Kidney (tissue), 14 donors: Measurements from ENCODE around the gene TPM3. TPM values are rescaled to one million over a fixed set of nuclear protein-coding genes. Genes with fewer than 3 reads are reported as not detected.

ENCODE experiments used
- DNase-seq, 5 donors: peaks; one replicate each; pipeline ENCODE4 v3.0.0-alpha.2; 2013 to 2020
- FAIRE-seq: peaks from 2 replicates; lab custom pipeline; 2012; peaks lifted over from hg19 to GRCh38; lab: Jason Lieb, UNC
- H3K27ac ChIP-seq, 2 donors: one replicate each; pipeline ENCODE4 v1.7.0; 2013; ENCODE audit warnings: low read depth in 2 of 2, low read length in 2 of 2, inconsistent platforms in 1 of 2
- H3K27me3 ChIP-seq: one replicate; pipeline ENCODE4 v1.7.1; 2013; ENCODE audit warnings: low read length, inconsistent platforms; ENCODE audit not compliant: control insufficient read depth, insufficient read depth
- H3K36me3 ChIP-seq, 3 donors: one replicate each; pipeline versions ENCODE4 v1.7.0 to v1.7.1; 2013; ENCODE audit warnings: low read length in 3 of 3, control low read depth in 1 of 3, inconsistent platforms in 1 of 3; ENCODE audit not compliant: insufficient read depth in 3 of 3, control insufficient read depth in 2 of 3
- H3K4me1 ChIP-seq, 3 donors: one replicate each; pipeline versions ENCODE4 v1.7.0 to v1.7.1; 2013; ENCODE audit warnings: low read length in 3 of 3, inconsistent platforms in 1 of 3, low read depth in 1 of 3; ENCODE audit not compliant: control insufficient read depth in 2 of 3, insufficient read depth in 2 of 3
- H3K4me3 ChIP-seq, 3 donors: one replicate each; pipeline versions ENCODE4 v1.7.0 to v1.8.1; 2013; ENCODE audit warnings: low read length in 3 of 3, control low read depth in 1 of 3, inconsistent platforms in 1 of 3
- H3K9ac ChIP-seq, 3 donors: one replicate each; pipeline versions ENCODE4 v1.7.0 to v1.7.1; 2013; ENCODE audit warnings: low read length in 3 of 3, control low read depth in 1 of 3, inconsistent platforms in 1 of 3
- H3K9me3 ChIP-seq, 3 donors: one replicate each; pipeline versions ENCODE4 v1.7.0 to v1.7.1; 2013; ENCODE audit warnings: low read length in 3 of 3, control low read depth in 1 of 3, inconsistent platforms in 1 of 3; ENCODE audit not compliant: control insufficient read depth in 2 of 3, insufficient read depth in 1 of 3
- intact Hi-C: fragments of 100-400 bp; cut with DNase I; formaldehyde crosslinking; loops from one replicate; pipeline ENCODE4 v1.11.1; 2022
- polyA plus RNA-seq: library from polyadenylated mRNA; stranded (reverse); fragments of 350-450 nt; fragmentation: Illumina TruSeq; extraction: RNeasy Lipid Tissue Mini Kit (QIAGEN cat#74804); gene quantifications from one replicate; pipeline ENCODE4 v1.2.3, GENCODE V29; 2014; ENCODE audit warnings: low read depth, low replicate concordance; ENCODE audit not compliant: insufficient read depth
- total RNA-seq: library from RNA; stranded (reverse); fragmentation: NEBNext Ultra II Directional; extraction: Animal tissue kit (Norgen Biotek cat#: 25700); gene quantifications from one replicate; pipeline ENCODE4 v1.2.1, GENCODE V29; 2021
- TF ChIP-seq, protein P1 (sequence below): IDR thresholded peaks from 3 replicates; pipeline ENCODE4 v1.5.1; 2012; ENCODE audit warnings: mild to moderate bottlenecking, moderate library complexity, borderline replicate concordance; ENCODE audit not compliant: insufficient read depth; ENCODE audit errors: extremely low read depth
- donor health status: control.
- donor health status: control.
- donor health status: control.
- donor health status: control.
- donor health status: control.
- donor health status: DM: yes; HTN: yes; CAD: no.
- donor health status: Normal renal cell carcinoma (clear cell type).

TPM3 gene
- total and polyA plus RNA-seq, 2 donors from 2014 or later, result 156 to 315 TPM

DNA sequence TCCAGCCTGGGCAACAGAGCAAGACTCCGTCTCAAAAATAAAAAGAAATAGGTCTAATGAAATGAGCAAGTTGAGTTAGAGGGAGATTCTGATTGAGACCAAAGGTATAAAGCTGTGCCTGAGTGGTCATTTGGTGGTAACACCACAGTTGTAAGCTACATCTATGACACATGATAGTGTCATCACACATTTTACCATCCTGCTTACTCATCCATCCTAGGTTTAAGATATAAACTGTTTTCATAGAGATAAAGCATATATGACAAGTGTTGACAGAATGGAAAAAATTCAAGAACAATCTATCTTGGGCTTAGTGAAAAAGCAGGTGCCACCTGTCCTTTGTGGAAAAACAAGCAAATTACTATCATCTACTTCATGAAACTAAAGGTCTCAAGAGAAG, 21.4 kb upstream of the TPM3 start:
- no peak overlapping the region for H3K9ac ChIP-seq
- intact Hi-C loops, result no loop called here
- no peaks in the 10 kb centered on the region for H3K27me3 ChIP-seq
- H3K36me3 ChIP-seq, result peaks cover 13 to 52% (median 32%) of the 10 kb centered on the region in 3 donors
- H3K4me3 ChIP-seq, result no peak overlapping the region
- H3K9me3 ChIP-seq, result no peaks in the 10 kb centered on the region
- no peak overlapping the region for H3K27ac ChIP-seq
- no peak for DNase-seq
- peaks cover 0 to 8% (median 0%) of the 10 kb centered on the region in 3 donors for H3K4me1 ChIP-seq
- TF ChIP-seq, protein P1, sequence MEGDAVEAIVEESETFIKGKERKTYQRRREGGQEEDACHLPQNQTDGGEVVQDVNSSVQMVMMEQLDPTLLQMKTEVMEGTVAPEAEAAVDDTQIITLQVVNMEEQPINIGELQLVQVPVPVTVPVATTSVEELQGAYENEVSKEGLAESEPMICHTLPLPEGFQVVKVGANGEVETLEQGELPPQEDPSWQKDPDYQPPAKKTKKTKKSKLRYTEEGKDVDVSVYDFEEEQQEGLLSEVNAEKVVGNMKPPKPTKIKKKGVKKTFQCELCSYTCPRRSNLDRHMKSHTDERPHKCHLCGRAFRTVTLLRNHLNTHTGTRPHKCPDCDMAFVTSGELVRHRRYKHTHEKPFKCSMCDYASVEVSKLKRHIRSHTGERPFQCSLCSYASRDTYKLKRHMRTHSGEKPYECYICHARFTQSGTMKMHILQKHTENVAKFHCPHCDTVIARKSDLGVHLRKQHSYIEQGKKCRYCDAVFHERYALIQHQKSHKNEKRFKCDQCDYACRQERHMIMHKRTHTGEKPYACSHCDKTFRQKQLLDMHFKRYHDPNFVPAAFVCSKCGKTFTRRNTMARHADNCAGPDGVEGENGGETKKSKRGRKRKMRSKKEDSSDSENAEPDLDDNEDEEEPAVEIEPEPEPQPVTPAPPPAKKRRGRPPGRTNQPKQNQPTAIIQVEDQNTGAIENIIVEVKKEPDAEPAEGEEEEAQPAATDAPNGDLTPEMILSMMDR, result no peak
- no peak for FAIRE-seq

DNA sequence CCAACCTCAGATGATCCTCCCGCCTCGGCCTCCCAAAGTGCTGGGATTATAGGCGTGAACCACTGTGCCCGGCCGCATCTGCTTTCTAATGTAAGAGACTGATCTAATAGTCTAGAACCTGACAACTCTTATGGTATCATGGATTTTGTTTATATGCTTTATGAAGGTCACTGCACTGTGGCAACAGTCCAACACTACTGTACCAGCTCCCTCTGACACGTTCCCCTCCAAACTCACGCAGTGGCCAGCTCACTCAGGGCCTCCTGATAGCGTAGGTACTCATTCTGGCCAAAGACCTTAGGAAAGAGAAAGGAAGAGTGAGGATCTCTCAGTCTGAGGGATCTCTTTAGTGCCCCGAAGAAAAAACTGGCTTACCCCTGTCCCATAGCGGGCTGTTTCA, 20.2 kb upstream of the TPM3 start:
- Histone ChIP-seq H3K4me1 (peaks cover 0 to 4% (median 0%) of the 10 kb centered on the region in 3 donors), H3K9ac (no peak overlapping the region), H3K9me3 (no peaks in the 10 kb centered on the region), H3K4me3 (no peak overlapping the region), H3K27ac (no peak overlapping the region), H3K27me3 (no peaks in the 10 kb centered on the region), H3K36me3 (peaks cover 11 to 50% (median 36%) of the 10 kb centered on the region in 3 donors)
- TF ChIP-seq, protein P1, result no peak
- no peak for FAIRE-seq
- intact Hi-C loops, result no loop called here
- no peak for DNase-seq

DNA sequence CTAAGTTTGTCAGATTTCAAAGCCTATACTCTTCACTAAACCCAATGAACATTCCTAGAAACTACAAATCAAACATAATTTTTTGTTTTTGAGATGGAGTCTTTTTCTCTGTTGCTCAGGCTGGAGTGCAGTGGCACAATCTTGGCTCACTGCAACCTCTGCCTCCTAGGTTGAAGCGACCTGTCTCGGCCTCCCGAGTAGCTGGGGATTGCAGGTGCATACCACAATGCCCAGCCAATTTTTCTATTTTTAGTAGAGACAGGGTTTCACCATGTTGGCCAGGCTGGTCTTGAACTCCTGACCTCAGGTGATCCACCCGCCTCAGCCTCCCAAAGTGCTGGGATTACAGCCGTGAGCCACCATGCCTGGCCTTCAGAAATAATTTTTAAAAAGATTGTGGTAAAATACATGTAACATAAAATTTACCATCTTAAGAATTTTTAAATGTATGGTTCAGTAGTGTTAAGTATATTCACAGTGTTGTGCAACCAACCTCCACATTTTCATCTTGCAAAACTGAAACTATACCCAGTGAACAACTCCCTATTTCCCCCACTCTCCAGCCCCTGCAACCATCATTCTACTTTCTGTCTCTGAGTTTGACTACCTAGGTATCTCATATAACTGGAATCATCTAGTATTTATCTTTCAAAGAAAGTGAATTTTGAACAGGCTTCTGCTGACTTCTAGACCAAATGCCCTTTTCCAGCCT, 16.9 kb upstream of the TPM3 start:
- Histone ChIP-seq H3K36me3 (peaks cover 11 to 55% (median 39%) of the 10 kb centered on the region in 3 donors), H3K27me3 (no peaks in the 10 kb centered on the region), H3K27ac (no peak overlapping the region), H3K9me3 (no peaks in the 10 kb centered on the region), H3K4me1 (no peaks in the 10 kb centered on the region), H3K4me3 (no peak overlapping the region), H3K9ac (no peak overlapping the region)
- no peak for FAIRE-seq
- DNase-seq, result no peak
- intact Hi-C loops, result no loop called here
- TF ChIP-seq, protein P1, result no peak
